Neural cell (in vitro differentiated cells): ENCODE data around the gene SLC30A4. TPM values are rescaled to one million over a fixed set of nuclear protein-coding genes. Genes with fewer than 3 reads are reported as not detected.

Experiments
- H2AFZ ChIP-seq: fragments of 200-600, 300-800 bp; sonication (generic), shearing (Covaris generic); 2 replicates; pipeline ENCODE4 v1.6.0; 2014; ENCODE audit warnings: low read depth, mild to moderate bottlenecking, antibody characterized with exemption, low read length, moderate library complexity
- H3F3A ChIP-seq: fragments of 200-600 bp; shearing (Covaris generic); 2 replicates; pipeline ENCODE4 v1.6.1; 2016; ENCODE audit warnings: mild to moderate bottlenecking, moderate library complexity, mixed read lengths, antibody characterized with exemption, low read length; ENCODE audit not compliant: insufficient read depth, poor library complexity, severe bottlenecking
- H3K27ac ChIP-seq: fragments of 200-600, 300-800 bp; sonication (generic), shearing (Covaris generic); 2 replicates; pipeline ENCODE4 v1.5.1; 2014; ENCODE audit warnings: mild to moderate bottlenecking, low read length, moderate library complexity
- H3K27me3 ChIP-seq: fragments of 300-800, 200-600 bp; sonication (generic), shearing (Covaris generic); 2 replicates; pipeline ENCODE4 v1.6.0; 2014; ENCODE audit warnings: mild to moderate bottlenecking, low read depth, low read length, moderate library complexity; ENCODE audit not compliant: insufficient read depth
- H3K36me3 ChIP-seq: fragments of 300-800, 200-600 bp; sonication (generic), shearing (Covaris generic); 2 replicates; pipeline ENCODE4 v1.5.1; 2014; ENCODE audit warnings: mild to moderate bottlenecking, antibody characterized with exemption, low read length, moderate library complexity; ENCODE audit not compliant: insufficient read depth
- H3K4me2 ChIP-seq: fragments of 300-800, 200-600 bp; sonication (generic), shearing (Covaris generic); 2 replicates; pipeline ENCODE4 v1.6.0; 2014; ENCODE audit warnings: mild to moderate bottlenecking, low read length
- H3K4me3 ChIP-seq: fragments of 300-800, 200-600 bp; sonication (generic), shearing (Covaris generic); 2 replicates; pipeline ENCODE4 v1.5.1; 2014; ENCODE audit warnings: mild to moderate bottlenecking, low read length, moderate library complexity
- H3K79me2 ChIP-seq: fragments of 200-600 bp; shearing (Covaris generic); replicated peaks from 2 replicates; pipeline ENCODE4 v1.6.0; 2014; ENCODE audit warnings: mild to moderate bottlenecking, low read length, moderate library complexity; ENCODE audit not compliant: insufficient read depth
- H3K9ac ChIP-seq: fragments of 300-800, 200-600 bp; sonication (generic), shearing (Covaris generic); 2 replicates; pipeline ENCODE4 v1.6.1; 2016; ENCODE audit warnings: mild to moderate bottlenecking, low read length, mixed read lengths
- H3K9me2 ChIP-seq: fragments of 200-600 bp; shearing (Covaris generic); 2 replicates; pipeline ENCODE4 v1.6.1; 2016; ENCODE audit warnings: mild to moderate bottlenecking, low read length, mixed read lengths; ENCODE audit not compliant: insufficient read depth
- H3K9me3 ChIP-seq: fragments of 200-600, 300-800 bp; sonication (generic), shearing (Covaris generic); 2 replicates; pipeline ENCODE4 v1.6.1; 2016; ENCODE audit warnings: mild to moderate bottlenecking, mixed run types, low read length, moderate library complexity, mixed read lengths
- H4K20me1 ChIP-seq: fragments of 200-600 bp; shearing (Covaris generic); 2 replicates; pipeline ENCODE4 v1.6.1; 2016; ENCODE audit warnings: mild to moderate bottlenecking, mixed run types; ENCODE audit not compliant: insufficient read depth
- EP300 ChIP-seq: fragments of 450-650 bp; conservative IDR thresholded peaks from 2 replicates; pipeline ENCODE4 v1.6.1; 2014; ENCODE audit warnings: antibody characterized with exemption, mild to moderate bottlenecking, moderate library complexity; ENCODE audit not compliant: poor library complexity, severe bottlenecking
- EZH2 ChIP-seq: fragments of 200-600, 300-800 bp; shearing (Covaris generic), sonication (generic); IDR thresholded peaks from 2 replicates; pipeline ENCODE4 v1.6.1; 2014; ENCODE audit warnings: antibody characterized with exemption, low read length, borderline replicate concordance, mild to moderate bottlenecking; ENCODE audit not compliant: insufficient read depth, poor library complexity, severe bottlenecking
- MXI1 ChIP-seq: fragments of 450-650 bp; conservative IDR thresholded peaks from 2 replicates; pipeline ENCODE4 v1.6.1; 2014; ENCODE audit warnings: antibody characterized with exemption, mild to moderate bottlenecking; ENCODE audit not compliant: poor library complexity, severe bottlenecking
- POLR2AphosphoS5 ChIP-seq: IDR thresholded peaks from 2 replicates; pipeline ENCODE4 v1.6.1; 2012
- RAD21 ChIP-seq: fragments of 450-650 bp; conservative IDR thresholded peaks from 2 replicates; pipeline ENCODE4 v1.6.1; 2014; ENCODE audit warnings: antibody characterized with exemption, mild to moderate bottlenecking, moderate library complexity
- SMC3 ChIP-seq: fragments of 450-650 bp; conservative IDR thresholded peaks from 2 replicates; pipeline ENCODE4 v1.6.1; 2014; ENCODE audit warnings: antibody characterized with exemption, mild to moderate bottlenecking, moderate library complexity; ENCODE audit not compliant: poor library complexity
- TAF1 ChIP-seq: IDR thresholded peaks from 2 replicates; pipeline ENCODE4 v1.6.1; 2012; ENCODE audit warnings: low read depth
- polyA plus RNA-seq: library from polyadenylated mRNA; depleted of rRNA; stranded (reverse); fragments of >200 nt; gene quantifications from 2 replicates; pipeline ENCODE4 v1.2.3, GENCODE V29; 2014
- TF ChIP-seq, protein P1 (sequence below): IDR thresholded peaks from 2 replicates; pipeline ENCODE4 v1.6.1; 2012; ENCODE audit warnings: borderline replicate concordance
- TF ChIP-seq, protein P2 (sequence below): fragments of 450-650 bp; IDR thresholded peaks from 2 replicates; pipeline ENCODE4 v1.5.1; 2014; ENCODE audit warnings: antibody characterized with exemption, mild to moderate bottlenecking, moderate library complexity; ENCODE audit not compliant: poor library complexity, severe bottlenecking

Gene SLC30A4
- polyA plus RNA-seq, 1 donor from 2014 or later, result 6.7 TPM

DNA sequence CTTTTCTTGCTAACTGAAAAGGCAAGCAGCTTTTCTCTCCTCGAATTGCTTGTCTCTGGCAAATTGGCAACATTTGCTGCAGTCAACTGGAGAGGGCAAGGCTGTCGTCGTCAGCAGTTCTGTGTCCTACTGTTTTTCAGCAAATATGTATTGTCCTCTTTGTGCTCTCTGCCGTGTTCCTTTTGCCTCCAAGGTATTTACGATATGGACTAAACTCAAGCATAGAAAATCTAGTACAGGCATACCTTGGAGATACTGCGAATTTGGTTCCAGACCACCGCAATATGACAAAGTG lies 558 bp upstream of the SLC30A4 start:
- H3K4me3 ChIP-seq, result peak overlapping the region; percentile 88
- H3K36me3 ChIP-seq, result no peaks in the 10 kb centered on the region
- no peaks in the 10 kb centered on the region for H3K9me3 ChIP-seq
- peaks cover 5% of the 10 kb centered on the region for H3K27me3 ChIP-seq
- H3K79me2 ChIP-seq, result no peaks in the 10 kb centered on the region
- no peaks in the 10 kb centered on the region for H4K20me1 ChIP-seq
- H3K27ac ChIP-seq, result peak overlapping the region; percentile 39
- H3K9ac ChIP-seq, result peak overlapping the region; percentile 68
- peak overlapping the region; percentile 73 for H3K4me2 ChIP-seq
- peak overlapping the region; percentile 28 for H2AFZ ChIP-seq
- TF ChIP-seq EP300 (no peak), EZH2 (no peak), MXI1 (no peak), SMC3 (no peak), RAD21 (no peak), TAF1 (no peak)
- TF ChIP-seq, protein P1, sequence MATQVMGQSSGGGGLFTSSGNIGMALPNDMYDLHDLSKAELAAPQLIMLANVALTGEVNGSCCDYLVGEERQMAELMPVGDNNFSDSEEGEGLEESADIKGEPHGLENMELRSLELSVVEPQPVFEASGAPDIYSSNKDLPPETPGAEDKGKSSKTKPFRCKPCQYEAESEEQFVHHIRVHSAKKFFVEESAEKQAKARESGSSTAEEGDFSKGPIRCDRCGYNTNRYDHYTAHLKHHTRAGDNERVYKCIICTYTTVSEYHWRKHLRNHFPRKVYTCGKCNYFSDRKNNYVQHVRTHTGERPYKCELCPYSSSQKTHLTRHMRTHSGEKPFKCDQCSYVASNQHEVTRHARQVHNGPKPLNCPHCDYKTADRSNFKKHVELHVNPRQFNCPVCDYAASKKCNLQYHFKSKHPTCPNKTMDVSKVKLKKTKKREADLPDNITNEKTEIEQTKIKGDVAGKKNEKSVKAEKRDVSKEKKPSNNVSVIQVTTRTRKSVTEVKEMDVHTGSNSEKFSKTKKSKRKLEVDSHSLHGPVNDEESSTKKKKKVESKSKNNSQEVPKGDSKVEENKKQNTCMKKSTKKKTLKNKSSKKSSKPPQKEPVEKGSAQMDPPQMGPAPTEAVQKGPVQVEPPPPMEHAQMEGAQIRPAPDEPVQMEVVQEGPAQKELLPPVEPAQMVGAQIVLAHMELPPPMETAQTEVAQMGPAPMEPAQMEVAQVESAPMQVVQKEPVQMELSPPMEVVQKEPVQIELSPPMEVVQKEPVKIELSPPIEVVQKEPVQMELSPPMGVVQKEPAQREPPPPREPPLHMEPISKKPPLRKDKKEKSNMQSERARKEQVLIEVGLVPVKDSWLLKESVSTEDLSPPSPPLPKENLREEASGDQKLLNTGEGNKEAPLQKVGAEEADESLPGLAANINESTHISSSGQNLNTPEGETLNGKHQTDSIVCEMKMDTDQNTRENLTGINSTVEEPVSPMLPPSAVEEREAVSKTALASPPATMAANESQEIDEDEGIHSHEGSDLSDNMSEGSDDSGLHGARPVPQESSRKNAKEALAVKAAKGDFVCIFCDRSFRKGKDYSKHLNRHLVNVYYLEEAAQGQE, result no peak
- TF ChIP-seq, protein P2, sequence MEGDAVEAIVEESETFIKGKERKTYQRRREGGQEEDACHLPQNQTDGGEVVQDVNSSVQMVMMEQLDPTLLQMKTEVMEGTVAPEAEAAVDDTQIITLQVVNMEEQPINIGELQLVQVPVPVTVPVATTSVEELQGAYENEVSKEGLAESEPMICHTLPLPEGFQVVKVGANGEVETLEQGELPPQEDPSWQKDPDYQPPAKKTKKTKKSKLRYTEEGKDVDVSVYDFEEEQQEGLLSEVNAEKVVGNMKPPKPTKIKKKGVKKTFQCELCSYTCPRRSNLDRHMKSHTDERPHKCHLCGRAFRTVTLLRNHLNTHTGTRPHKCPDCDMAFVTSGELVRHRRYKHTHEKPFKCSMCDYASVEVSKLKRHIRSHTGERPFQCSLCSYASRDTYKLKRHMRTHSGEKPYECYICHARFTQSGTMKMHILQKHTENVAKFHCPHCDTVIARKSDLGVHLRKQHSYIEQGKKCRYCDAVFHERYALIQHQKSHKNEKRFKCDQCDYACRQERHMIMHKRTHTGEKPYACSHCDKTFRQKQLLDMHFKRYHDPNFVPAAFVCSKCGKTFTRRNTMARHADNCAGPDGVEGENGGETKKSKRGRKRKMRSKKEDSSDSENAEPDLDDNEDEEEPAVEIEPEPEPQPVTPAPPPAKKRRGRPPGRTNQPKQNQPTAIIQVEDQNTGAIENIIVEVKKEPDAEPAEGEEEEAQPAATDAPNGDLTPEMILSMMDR, result no peak
- H3F3A ChIP-seq, result peaks cover 4% of the 10 kb centered on the region
- H3K9me2 ChIP-seq, result no peaks in the 10 kb centered on the region

DNA sequence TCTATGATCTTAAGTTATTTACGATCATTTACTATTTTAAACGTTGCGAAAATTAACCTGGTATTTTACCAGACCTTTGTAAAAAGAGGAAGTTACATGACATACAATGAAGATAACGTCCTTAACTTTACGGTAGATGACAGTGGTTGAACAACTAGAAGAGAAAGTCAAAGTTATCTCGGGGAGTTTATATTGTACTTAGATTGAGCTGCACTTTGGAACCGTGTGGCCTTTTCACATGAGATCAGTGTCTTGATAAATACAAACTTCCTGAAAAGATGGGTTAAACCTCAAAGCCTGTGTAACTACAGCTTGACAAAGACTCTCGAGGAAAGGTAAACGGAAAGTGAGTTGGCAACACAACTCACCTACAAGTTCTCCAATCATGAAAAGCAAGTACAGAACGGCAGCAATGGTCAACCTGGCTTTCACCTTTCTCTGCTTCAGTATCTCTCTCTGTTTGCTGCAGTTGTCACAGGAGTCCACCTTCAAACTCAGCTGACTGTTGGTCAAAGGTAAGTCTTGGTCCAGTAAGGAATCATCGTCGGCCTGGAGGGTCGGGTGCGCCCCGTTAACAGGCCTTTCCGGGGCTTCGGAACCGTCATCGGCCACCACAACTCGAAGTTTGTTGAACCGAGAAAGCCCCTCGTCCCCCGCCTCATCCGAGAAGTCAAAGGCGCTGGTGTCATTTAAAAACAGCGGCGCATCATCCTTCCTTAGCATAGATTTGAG lies 793 bp downstream of the SLC30A4 start:
- H3K4me3 ChIP-seq, result peak overlapping the region; percentile 88

More for the DNA sequence above, 793 bp downstream of the SLC30A4 start:
- H3K4me2 ChIP-seq, result peak overlapping the region; percentile 64
- no peaks in the 10 kb centered on the region for H3K9me3 ChIP-seq
- peak overlapping the region; percentile 68 for H3K9ac ChIP-seq
- H4K20me1 ChIP-seq, result no peaks in the 10 kb centered on the region
- no peak overlapping the region for H3K27ac ChIP-seq
- peaks cover 4% of the 10 kb centered on the region for H3F3A ChIP-seq
- TF ChIP-seq, protein P1, result no peak
- TF ChIP-seq EP300 (no peak), TAF1 (no peak), POLR2AphosphoS5 (no peak), SMC3 (no peak), EZH2 (no peak), RAD21 (no peak), MXI1 (no peak)
- TF ChIP-seq, protein P2, result no peak
- peaks cover 5% of the 10 kb centered on the region for H3K27me3 ChIP-seq
- H3K79me2 ChIP-seq, result no peaks in the 10 kb centered on the region
- no peaks in the 10 kb centered on the region for H3K9me2 ChIP-seq
- H3K36me3 ChIP-seq, result no peaks in the 10 kb centered on the region
- peak overlapping the region; percentile 30 for H2AFZ ChIP-seq
